Psoas muscle (tissue), 8 donors: ENCODE data around the gene SP3. TPM values are rescaled to one million over a fixed set of nuclear protein-coding genes. Genes with fewer than 3 reads are reported as not detected.

Source experiments
- ATAC-seq, 4 donors: fragments of 200-7000 bp; cut with Tn5 transposase; one replicate each; pipeline ENCODE4 v1.9.1; 2020; ENCODE audit warnings: moderate library complexity in 3 of 4, mild to moderate bottlenecking in 2 of 4
- DNase-seq, 2 donors: peaks; one replicate each; pipeline ENCODE4 v3.0.0-alpha.2; 2020
- H3K27ac ChIP-seq: fragments of 200-600 bp; one replicate; pipeline ENCODE4 v1.8.0; 2022
- H3K27me3 ChIP-seq, 3 donors: fragments of 200-600 bp in 1 of 3; one replicate each; pipeline versions ENCODE4 v1.6.1 to v1.8.0; 2013 to 2022; ENCODE audit warnings: low read length in 2 of 3, mild to moderate bottlenecking in 2 of 3, moderate library complexity in 1 of 3; ENCODE audit not compliant: insufficient read depth in 3 of 3
- H3K36me3 ChIP-seq, 2 donors: fragments of 200-600 bp in 1 of 2; one replicate each; pipeline versions ENCODE4 v1.6.1 to v1.8.0; 2013 to 2022; ENCODE audit warnings: low read depth in 1 of 2, mild to moderate bottlenecking in 1 of 2, moderate library complexity in 1 of 2; ENCODE audit not compliant: insufficient read depth in 1 of 2
- H3K4me1 ChIP-seq: fragments of 200-600 bp; one replicate; pipeline ENCODE4 v1.8.0; 2022
- H3K4me3 ChIP-seq: fragments of 200-600 bp; one replicate; pipeline ENCODE4 v1.8.0; 2022; ENCODE audit warnings: mild to moderate bottlenecking
- H3K9me3 ChIP-seq: fragments of 200-600 bp; one replicate; pipeline ENCODE4 v1.8.0; 2022
- WGBS, 3 donors: extraction: QIAGEN DNeasy Blood & Tissue Kit; methylation state at CpG; one replicate each; pipeline versions ENCODE4 v1.1.6 to v1.1.7; 2013; 5-methylcytosine and 5-hydroxymethylcytosine counted together
- intact Hi-C, 2 donors: fragments of 100-400 bp; cut with DNase I; formaldehyde crosslinking; loops; one replicate each; pipeline versions ENCODE4 v1.11.0 to v1.14.2; 2022
- polyA plus RNA-seq, 3 donors: library from polyadenylated mRNA; stranded (reverse); fragments of 200-250 nt; gene quantifications; one replicate each; pipeline ENCODE4 v1.2.3, GENCODE V29; 2013
- total RNA-seq, 4 donors: library from RNA; stranded (reverse); fragmentation: NEBNext Ultra II Directional in 2 of 4; extraction: Animal tissue kit (Norgen Biotek cat#: 25700) in 2 of 4; gene quantifications; one replicate each; pipeline versions ENCODE4 v1.2.1 to v1.2.4, GENCODE V29; 2021 to 2023
- TF ChIP-seq, protein P1 (sequence below): fragments of 200-600 bp; IDR thresholded peaks from one replicate; pipeline ENCODE4 v1.8.0; 2022; ENCODE audit warnings: antibody characterized with exemption
- donor health status: healthy with polysubstance abuse.
- donor health status: DM: no; HTN: no; CAD: no; lungs with moderate emphysema.
- donor health status: Bipolar disorder and iron deficiency.
- donor health status: healthy.
- donor health status: DM: yes; HTN: yes; CAD: no.
- donor health status: DM: no; HTN: no; CAD: no.
- donor health status: DM: no; HTN: no; CAD: no.
- donor health status: DM: yes; HTN: yes; CAD: no.

SP3 gene
- total and polyA plus RNA-seq, 7 donors: 13.9 to 52.0 (median 38.2) TPM

DNA sequence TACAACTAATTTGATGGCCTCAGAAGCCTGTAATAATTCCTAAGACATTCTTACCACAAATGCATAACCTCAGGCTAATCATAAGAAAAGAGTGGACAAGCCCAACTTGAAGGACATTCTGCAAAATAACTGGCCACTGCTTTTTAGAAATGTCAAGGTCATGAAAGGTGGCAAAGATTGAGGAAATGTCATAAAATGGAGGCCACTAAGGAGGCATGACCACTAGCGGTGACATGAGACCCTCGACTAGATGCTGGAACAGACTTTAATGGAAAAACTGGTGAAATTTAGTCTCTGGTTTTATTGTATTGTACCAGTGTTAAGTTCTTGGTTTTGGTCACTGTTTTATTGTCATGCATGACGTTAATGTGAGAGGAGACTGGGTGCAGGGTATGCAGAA is 78.6 kb downstream of the SP3 start:
- Histone ChIP-seq H3K36me3 (no peaks in the 10 kb centered on the region), H3K4me1 (peaks cover 6% of the 10 kb centered on the region), H3K4me3 (no peak overlapping the region), H3K27me3 (peaks cover 0 to 2% (median 0%) of the 10 kb centered on the region in 3 donors), H3K9me3 (no peaks in the 10 kb centered on the region), H3K27ac (no peak overlapping the region)
- intact Hi-C loops: loop anchor here in 1 of 2 donors (10.0 kb wide), 3 partner anchors 158 to 458 kb away; no protein-coding TSS in a partner anchor
- DNase-seq: no peak
- TF ChIP-seq, protein P1, sequence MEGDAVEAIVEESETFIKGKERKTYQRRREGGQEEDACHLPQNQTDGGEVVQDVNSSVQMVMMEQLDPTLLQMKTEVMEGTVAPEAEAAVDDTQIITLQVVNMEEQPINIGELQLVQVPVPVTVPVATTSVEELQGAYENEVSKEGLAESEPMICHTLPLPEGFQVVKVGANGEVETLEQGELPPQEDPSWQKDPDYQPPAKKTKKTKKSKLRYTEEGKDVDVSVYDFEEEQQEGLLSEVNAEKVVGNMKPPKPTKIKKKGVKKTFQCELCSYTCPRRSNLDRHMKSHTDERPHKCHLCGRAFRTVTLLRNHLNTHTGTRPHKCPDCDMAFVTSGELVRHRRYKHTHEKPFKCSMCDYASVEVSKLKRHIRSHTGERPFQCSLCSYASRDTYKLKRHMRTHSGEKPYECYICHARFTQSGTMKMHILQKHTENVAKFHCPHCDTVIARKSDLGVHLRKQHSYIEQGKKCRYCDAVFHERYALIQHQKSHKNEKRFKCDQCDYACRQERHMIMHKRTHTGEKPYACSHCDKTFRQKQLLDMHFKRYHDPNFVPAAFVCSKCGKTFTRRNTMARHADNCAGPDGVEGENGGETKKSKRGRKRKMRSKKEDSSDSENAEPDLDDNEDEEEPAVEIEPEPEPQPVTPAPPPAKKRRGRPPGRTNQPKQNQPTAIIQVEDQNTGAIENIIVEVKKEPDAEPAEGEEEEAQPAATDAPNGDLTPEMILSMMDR: no peak
- no peak for ATAC-seq
- 59 to 73% (median 68%) methylated on average over 3 of the region's 3 CpGs for WGBS, 3 donors

DNA sequence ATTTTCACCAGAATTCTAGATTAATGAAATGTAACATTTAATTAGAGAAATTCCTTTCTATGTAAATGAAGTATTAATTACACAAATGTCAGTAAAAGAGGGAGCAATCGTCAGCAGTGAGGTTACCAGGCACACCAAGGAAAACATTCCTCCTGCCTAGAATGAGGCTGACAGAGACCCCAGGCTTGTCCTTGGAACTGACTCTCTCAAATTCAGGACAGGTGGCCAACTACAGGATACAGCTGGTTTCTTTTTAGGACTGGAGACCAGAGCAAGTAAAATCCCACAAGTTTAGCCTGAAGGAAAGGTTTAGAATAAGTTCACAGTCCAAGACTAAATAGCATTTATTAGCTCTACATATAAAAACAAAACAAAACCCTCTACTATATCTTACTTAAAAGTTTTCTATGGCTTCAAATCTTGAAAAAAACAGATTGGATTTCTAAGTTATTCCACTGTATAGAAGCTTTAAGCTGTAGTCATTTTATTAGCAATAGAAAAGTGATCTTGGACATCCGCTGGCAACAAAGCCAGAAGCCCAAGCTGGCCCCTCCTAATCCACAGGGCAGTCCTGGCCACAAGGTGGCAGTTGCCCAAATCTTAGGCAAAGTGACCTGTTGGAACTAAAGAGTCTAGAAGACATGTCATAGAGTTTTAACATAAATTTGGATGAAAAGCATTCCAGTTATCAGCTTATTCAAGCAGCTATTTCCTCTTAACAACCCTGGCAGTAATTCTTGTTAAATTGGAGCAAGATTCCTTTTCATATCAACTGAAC is 81.0 kb downstream of the SP3 start:
- no peaks in the 10 kb centered on the region for H3K9me3 ChIP-seq
- H3K4me1 ChIP-seq: peaks cover 6% of the 10 kb centered on the region
- H3K27ac ChIP-seq: no peak overlapping the region
- ATAC-seq: peak in 3 of 4 donors; percentile 37 to 74 (median 57)
- H3K4me3 ChIP-seq: no peak overlapping the region
- TF ChIP-seq, protein P1: peak; percentile 63
- H3K36me3 ChIP-seq: no peaks in the 10 kb centered on the region
- WGBS, 3 donors: 54 to 69% (median 57%) methylated on average over 2 of the region's 2 CpGs
- intact Hi-C loops: loop anchor here in 1 of 2 donors (10.0 kb wide), 3 partner anchors 161 to 461 kb away; no protein-coding TSS in a partner anchor
- DNase-seq: peak; percentile 35 to 58
- H3K27me3 ChIP-seq: peaks cover 0 to 2% (median 0%) of the 10 kb centered on the region in 3 donors

DNA sequence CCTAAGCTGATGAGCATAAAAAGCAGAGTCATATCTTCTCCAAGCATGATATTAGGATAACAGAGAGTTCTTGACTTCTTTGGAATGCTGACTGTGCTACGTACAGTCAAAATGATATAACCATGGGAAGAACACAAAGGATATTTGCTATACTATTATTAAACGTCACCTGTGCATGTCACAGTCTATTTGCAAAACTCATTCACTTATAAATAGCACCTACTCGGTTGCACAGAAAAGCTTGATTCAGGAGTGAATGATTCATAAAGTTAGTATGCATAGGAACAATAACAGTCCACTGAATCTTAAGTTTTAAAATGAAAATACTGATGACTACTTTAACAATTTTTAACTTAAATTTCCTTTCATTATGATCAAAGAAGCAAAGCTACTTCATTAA is 83.3 kb downstream of the SP3 start:
- 31 to 50% (median 35%) methylated on average over 3 of the region's 3 CpGs for WGBS, 3 donors
- intact Hi-C loops: loop anchor here in 1 of 2 donors (10.0 kb wide), 3 partner anchors 163 to 463 kb away; no protein-coding TSS in a partner anchor

DNA sequence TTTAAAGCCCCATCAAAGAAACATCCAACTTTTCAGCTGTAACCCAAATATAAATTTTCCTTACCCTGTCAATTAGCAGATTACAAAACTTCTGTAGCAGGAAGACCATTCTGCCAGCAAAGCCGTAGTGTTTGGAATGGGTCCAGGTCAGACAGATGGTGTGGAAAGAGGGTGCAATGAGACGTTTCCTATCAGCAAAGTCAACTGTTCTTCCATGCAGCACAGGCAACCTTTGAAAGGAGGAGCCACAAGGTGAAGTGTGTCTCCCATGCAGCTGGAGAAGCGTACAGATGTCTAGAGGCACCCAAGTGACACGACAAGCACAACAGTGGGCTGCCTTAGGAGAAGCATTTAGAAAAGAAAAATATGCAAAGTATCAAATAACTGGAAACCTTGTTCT is 83.7 kb downstream of the SP3 start:
- Histone ChIP-seq H3K9me3 (no peaks in the 10 kb centered on the region), H3K36me3 (no peaks in the 10 kb centered on the region), H3K27me3 (peaks cover 0 to 1% (median 0%) of the 10 kb centered on the region in 3 donors), H3K27ac (no peak overlapping the region), H3K4me3 (no peak overlapping the region), H3K4me1 (peaks cover 6% of the 10 kb centered on the region)
- DNase-seq (no peak), ATAC-seq (peak in 2 of 4 donors; percentile 35 to 47)
- TF ChIP-seq, protein P1: no peak
- intact Hi-C loops: loop anchor here in 1 of 2 donors (10.0 kb wide), 3 partner anchors 163 to 463 kb away; no protein-coding TSS in a partner anchor
- WGBS, 3 donors: 21 to 26% (median 24%) methylated on average over 4 of the region's 4 CpGs

More for the DNA sequence above, 83.3 kb downstream of the SP3 start:
- TF ChIP-seq, protein P1: no peak
- peaks cover 6% of the 10 kb centered on the region for H3K4me1 ChIP-seq
- DNase-seq (no peak), ATAC-seq (peak; percentile 29 to 74 (median 56))
- H3K27ac ChIP-seq: no peak overlapping the region
- no peaks in the 10 kb centered on the region for H3K9me3 ChIP-seq
- no peaks in the 10 kb centered on the region for H3K36me3 ChIP-seq
- H3K27me3 ChIP-seq: peaks cover 0 to 2% (median 0%) of the 10 kb centered on the region in 3 donors
- H3K4me3 ChIP-seq: no peak overlapping the region
